ENCODE measurements around the gene SLC25A28. TPM values are rescaled to one million over a fixed set of nuclear protein-coding genes. Genes with fewer than 3 reads are reported as not detected.

The SLC25A28 gene
- total RNA-seq, 2 experiments from 2014 or later: 60.4 to 89.5 TPM

GRCh38 chr10:99595770-99596465 lies 24.3 kb downstream of the SLC25A28 start:
- Mint-ChIP-seq H3K27ac (no peak overlapping the region), H3K9me3 (ENCODE audit: low read depth) (no peaks in the 10 kb centered on the region), H3K36me3 (no peaks in the 10 kb centered on the region), H3K4me1 (no peaks in the 10 kb centered on the region), H3K27me3 (peaks cover 12% of the 10 kb centered on the region), H3K4me3 (no peak overlapping the region)
- no peak for ATAC-seq
- CTCF ChIA-PET: no interaction called here
- no peak for DNase-seq

- peaks cover 15% of the 10 kb centered on the region for H3K27me3 Mint-ChIP-seq
- H3K4me1 Mint-ChIP-seq: no peaks in the 10 kb centered on the region
- CTCF ChIA-PET: no interaction called here
- no peak for ATAC-seq
- no peaks in the 10 kb centered on the region for H3K36me3 Mint-ChIP-seq
- H3K27ac Mint-ChIP-seq: no peak overlapping the region
- no peak for DNase-seq
- no peak overlapping the region for H3K4me3 Mint-ChIP-seq
- no peaks in the 10 kb centered on the region for H3K9me3 Mint-ChIP-seq (ENCODE audit: low read depth)
These were observed 25.0 kb downstream of the SLC25A28 start for GRCh38 chr10:99595236-99595635.

GRCh38 chr10:99593312-99593711 lies 26.9 kb downstream of the SLC25A28 start:
- no peaks in the 10 kb centered on the region for H3K4me1 Mint-ChIP-seq
- CTCF ChIA-PET: no interaction called here
- peaks cover 9% of the 10 kb centered on the region for H3K27me3 Mint-ChIP-seq
- no peak for ATAC-seq
- no peak overlapping the region for H3K27ac Mint-ChIP-seq
- DNase-seq: no peak
- H3K9me3 Mint-ChIP-seq (ENCODE audit: low read depth): no peaks in the 10 kb centered on the region
- H3K4me3 Mint-ChIP-seq: no peak overlapping the region
- H3K36me3 Mint-ChIP-seq: no peaks in the 10 kb centered on the region

- DNase-seq (no peak), ATAC-seq (no peak)
- peaks cover 7% of the 10 kb centered on the region for H3K27me3 Mint-ChIP-seq
- CTCF ChIA-PET: interaction anchor here (0.8 to 1.0 kb wide), 2 partner anchors 155 to 199 kb away, joined by 3 read pairs; no protein-coding TSS in a partner anchor
- H3K4me1 Mint-ChIP-seq: no peaks in the 10 kb centered on the region
- H3K4me3 Mint-ChIP-seq: no peak overlapping the region
- H3K27ac Mint-ChIP-seq: no peak overlapping the region
- no peaks in the 10 kb centered on the region for H3K9me3 Mint-ChIP-seq (ENCODE audit: low read depth)
- no peaks in the 10 kb centered on the region for H3K36me3 Mint-ChIP-seq
These were observed 29.4 kb downstream of the SLC25A28 start for GRCh38 chr10:99590799-99591198.

GRCh38 chr10:99583687-99584086 lies 36.6 kb downstream of the SLC25A28 start:
- ATAC-seq (no peak), DNase-seq (no peak)
- CTCF ChIA-PET: no interaction called here
- Mint-ChIP-seq H3K4me1 (no peaks in the 10 kb centered on the region), H3K36me3 (no peaks in the 10 kb centered on the region), H3K4me3 (no peak overlapping the region), H3K27ac (no peak overlapping the region), H3K9me3 (ENCODE audit: low read depth) (no peaks in the 10 kb centered on the region), H3K27me3 (peaks cover 4% of the 10 kb centered on the region)

- Mint-ChIP-seq H3K27ac (no peak overlapping the region), H3K4me3 (no peak overlapping the region), H3K9me3 (ENCODE audit: low read depth) (no peaks in the 10 kb centered on the region), H3K27me3 (no peaks in the 10 kb centered on the region), H3K36me3 (no peaks in the 10 kb centered on the region), H3K4me1 (no peaks in the 10 kb centered on the region)
- CTCF ChIA-PET: no interaction called here
- no peak for DNase-seq
- ATAC-seq: no peak
These were observed 37.9 kb downstream of the SLC25A28 start for GRCh38 chr10:99582255-99582770.

GRCh38 chr10:99579971-99580370 lies 40.3 kb downstream of the SLC25A28 start:
- DNase-seq (no peak), ATAC-seq (no peak)
- H3K27ac Mint-ChIP-seq: no peak overlapping the region
- CTCF ChIA-PET: no interaction called here
- H3K4me3 Mint-ChIP-seq: no peak overlapping the region
- H3K4me1 Mint-ChIP-seq: no peaks in the 10 kb centered on the region
- no peaks in the 10 kb centered on the region for H3K9me3 Mint-ChIP-seq (ENCODE audit: low read depth)
- H3K36me3 Mint-ChIP-seq: no peaks in the 10 kb centered on the region
- no peaks in the 10 kb centered on the region for H3K27me3 Mint-ChIP-seq

- CTCF ChIA-PET: interaction anchor here (1.1 kb wide), 1 partner anchor 40 kb away, joined by 3 read pairs; no protein-coding TSS in a partner anchor
- ATAC-seq (no peak), DNase-seq (no peak)
- H3K36me3 Mint-ChIP-seq: no peaks in the 10 kb centered on the region
- no peaks in the 10 kb centered on the region for H3K9me3 Mint-ChIP-seq (ENCODE audit: low read depth)
- peaks cover 26% of the 10 kb centered on the region for H3K27me3 Mint-ChIP-seq
- no peak overlapping the region for H3K27ac Mint-ChIP-seq
- no peaks in the 10 kb centered on the region for H3K4me1 Mint-ChIP-seq
- H3K4me3 Mint-ChIP-seq: no peak overlapping the region
These were observed 46.4 kb downstream of the SLC25A28 start for GRCh38 chr10:99573790-99574189.

GRCh38 chr10:99571816-99572215 lies 48.4 kb downstream of the SLC25A28 start:
- Mint-ChIP-seq H3K4me3 (no peak overlapping the region), H3K27ac (no peak overlapping the region), H3K9me3 (ENCODE audit: low read depth) (no peaks in the 10 kb centered on the region), H3K36me3 (no peaks in the 10 kb centered on the region), H3K27me3 (peaks cover 32% of the 10 kb centered on the region), H3K4me1 (no peaks in the 10 kb centered on the region)
- ATAC-seq (no peak), DNase-seq (no peak)
- CTCF ChIA-PET: no interaction called here

- ATAC-seq (no peak), DNase-seq (no peak)
- no peaks in the 10 kb centered on the region for H3K9me3 Mint-ChIP-seq (ENCODE audit: low read depth)
- no peak overlapping the region for H3K27ac Mint-ChIP-seq
- H3K36me3 Mint-ChIP-seq: no peaks in the 10 kb centered on the region
- H3K4me3 Mint-ChIP-seq: no peak overlapping the region
- CTCF ChIA-PET: interaction anchor here (0.5 kb wide), 1 partner anchor 28 kb away, joined by 4 read pairs; no protein-coding TSS in a partner anchor
- peaks cover 41% of the 10 kb centered on the region for H3K27me3 Mint-ChIP-seq
- H3K4me1 Mint-ChIP-seq: no peaks in the 10 kb centered on the region
These were observed 50.3 kb downstream of the SLC25A28 start for GRCh38 chr10:99569961-99570360.

GRCh38 chr10:99569253-99569939 lies 50.8 kb downstream of the SLC25A28 start:
- CTCF ChIA-PET: no interaction called here
- peaks cover 43% of the 10 kb centered on the region for H3K27me3 Mint-ChIP-seq
- H3K4me3 Mint-ChIP-seq: no peak overlapping the region
- H3K27ac Mint-ChIP-seq: no peak overlapping the region
- no peaks in the 10 kb centered on the region for H3K4me1 Mint-ChIP-seq
- no peaks in the 10 kb centered on the region for H3K9me3 Mint-ChIP-seq (ENCODE audit: low read depth)
- no peaks in the 10 kb centered on the region for H3K36me3 Mint-ChIP-seq
- DNase-seq: no peak
- ATAC-seq: no peak

GRCh38 chr10:99565166-99565565 lies 55.1 kb downstream of the SLC25A28 start:
- Mint-ChIP-seq H3K4me1 (no peaks in the 10 kb centered on the region), H3K36me3 (no peaks in the 10 kb centered on the region), H3K9me3 (ENCODE audit: low read depth) (no peaks in the 10 kb centered on the region), H3K27ac (no peak overlapping the region), H3K4me3 (no peak overlapping the region), H3K27me3 (peaks cover 57% of the 10 kb centered on the region)
- CTCF ChIA-PET: interaction anchor here (1.0 kb wide), 1 partner anchor 129 kb away, joined by 5 read pairs; no protein-coding TSS in a partner anchor
- no peak for ATAC-seq
- DNase-seq: no peak

GRCh38 chr10:99564361-99564760 lies 55.9 kb downstream of the SLC25A28 start:
- ATAC-seq (no peak), DNase-seq (no peak)
- H3K4me3 Mint-ChIP-seq: no peak overlapping the region
- H3K27ac Mint-ChIP-seq: no peak overlapping the region
- no peaks in the 10 kb centered on the region for H3K4me1 Mint-ChIP-seq
- no peaks in the 10 kb centered on the region for H3K9me3 Mint-ChIP-seq (ENCODE audit: low read depth)
- CTCF ChIA-PET: no interaction called here
- peaks cover 52% of the 10 kb centered on the region for H3K27me3 Mint-ChIP-seq
- no peaks in the 10 kb centered on the region for H3K36me3 Mint-ChIP-seq

GRCh38 chr10:99562631-99563030 lies 57.6 kb downstream of the SLC25A28 start:
- peaks cover 52% of the 10 kb centered on the region for H3K27me3 Mint-ChIP-seq
- CTCF ChIA-PET: interaction anchor here (1.2 kb wide), 1 partner anchor 12 kb away, joined by 3 read pairs; no protein-coding TSS in a partner anchor
- H3K27ac Mint-ChIP-seq: no peak overlapping the region
- H3K4me3 Mint-ChIP-seq: no peak overlapping the region
- no peaks in the 10 kb centered on the region for H3K9me3 Mint-ChIP-seq (ENCODE audit: low read depth)
- no peaks in the 10 kb centered on the region for H3K36me3 Mint-ChIP-seq
- no peaks in the 10 kb centered on the region for H3K4me1 Mint-ChIP-seq
- ATAC-seq (no peak), DNase-seq (no peak)

All from activated CD8-positive, alpha-beta memory T cell treated with anti-CD3 and anti-CD28 coated beads, Interleukin-2, amount 10 ng/mL, durations not matched to agents 7 days and 5 days (primary cell).